Astrocyte (in vitro differentiated cells and primary cell): ENCODE data around the gene AGBL4.

Source experiments
- CTCF ChIP-seq: IDR thresholded peaks from 2 replicates; pipeline ENCODE4 v1.5.1; 2011; ENCODE audit warnings: low read depth, mild to moderate bottlenecking, inconsistent platforms, low read length, moderate library complexity; ENCODE audit not compliant: insufficient read depth
- EZH2 ChIP-seq: IDR thresholded peaks from 2 replicates; pipeline ENCODE4 v1.6.1; 2012; ENCODE audit warnings: mild to moderate bottlenecking, low read length, inconsistent platforms; ENCODE audit not compliant: insufficient read depth

GRCh38 chr1:48725341-48726046, 1298.3 kb downstream of the AGBL4 start:
- TF ChIP-seq CTCF = no peak
- TF ChIP-seq EZH2 = no peak
